Kidney capillary endothelial cell (primary cell): ENCODE data around the gene DCP1B.
A peak's percentile ranks its signal among the peaks of the same experiment; 100 is the strongest.

Source experiments
- DNase-seq: peaks from one replicate; pipeline ENCODE4 v3.0.0-alpha.2; 2018; ENCODE audit warnings: low spot score

The DCP1B gene

GRCh38 chr12:1934831-1935230, 69.4 kb downstream of the DCP1B start:
- DNase-seq, result no peak

- DNase-seq, result no peak
Observed at GRCh38 chr12:1934068-1934467, 70.2 kb downstream of the DCP1B start.

- no peak for DNase-seq
Observed at GRCh38 chr12:1933342-1934051, 70.8 kb downstream of the DCP1B start.

- no peak for DNase-seq
Observed at GRCh38 chr12:1932264-1932777, 71.9 kb downstream of the DCP1B start.

GRCh38 chr12:1931642-1932041, 72.6 kb downstream of the DCP1B start:
- no peak for DNase-seq

- no peak for DNase-seq
Observed at GRCh38 chr12:1930803-1931597, 73.3 kb downstream of the DCP1B start.

GRCh38 chr12:1929985-1930802, 74.1 kb downstream of the DCP1B start:
- DNase-seq, result no peak

GRCh38 chr12:1929241-1929984, 74.8 kb downstream of the DCP1B start:
- no peak for DNase-seq

GRCh38 chr12:1928439-1929121, 75.7 kb downstream of the DCP1B start:
- DNase-seq, result no peak

GRCh38 chr12:1927751-1928351, 76.4 kb downstream of the DCP1B start:
- DNase-seq, result no peak

GRCh38 chr12:1927051-1927680, 77.1 kb downstream of the DCP1B start:
- no peak for DNase-seq

GRCh38 chr12:1926251-1926657, 78.0 kb downstream of the DCP1B start:
- DNase-seq, result no peak

GRCh38 chr12:1925684-1926006, 78.6 kb downstream of the DCP1B start:
- no peak for DNase-seq

- DNase-seq, result no peak
Observed at GRCh38 chr12:1924996-1925683, 79.1 kb downstream of the DCP1B start.

GRCh38 chr12:1922985-1923384, 81.3 kb downstream of the DCP1B start:
- DNase-seq, result no peak

- DNase-seq, result no peak
Observed at GRCh38 chr12:1922075-1922709, 82.1 kb downstream of the DCP1B start.

GRCh38 chr12:1920971-1921370, 83.3 kb downstream of the DCP1B start:
- DNase-seq, result peak; percentile 12

GRCh38 chr12:1920436-1920835, 83.8 kb downstream of the DCP1B start:
- no peak for DNase-seq

GRCh38 chr12:1919763-1920162, 84.5 kb downstream of the DCP1B start:
- no peak for DNase-seq
